Activated naive CD8-positive, alpha-beta T cell (primary cell): ENCODE results near the gene MKS1.

Source experiments
- H3K27ac Mint-ChIP-seq: one replicate; pipeline ENCODE4 v1.8.0; 2021; ENCODE audit warnings: mixed read lengths
- H3K27me3 Mint-ChIP-seq: one replicate; pipeline ENCODE4 v1.8.0; 2021; ENCODE audit warnings: mixed read lengths
- H3K36me3 Mint-ChIP-seq: one replicate; pipeline ENCODE4 v1.8.0; 2021; ENCODE audit warnings: mixed read lengths
- H3K4me1 Mint-ChIP-seq: one replicate; pipeline ENCODE4 v1.8.0; 2021; ENCODE audit warnings: low read depth, mixed read lengths
- H3K4me3 Mint-ChIP-seq: one replicate; pipeline ENCODE4 v1.8.0; 2021; ENCODE audit warnings: mild to moderate bottlenecking, mixed read lengths
- H3K9me3 Mint-ChIP-seq: one replicate; pipeline ENCODE4 v1.8.0; 2021; ENCODE audit warnings: low read depth, mixed read lengths

MKS1 gene

DNA sequence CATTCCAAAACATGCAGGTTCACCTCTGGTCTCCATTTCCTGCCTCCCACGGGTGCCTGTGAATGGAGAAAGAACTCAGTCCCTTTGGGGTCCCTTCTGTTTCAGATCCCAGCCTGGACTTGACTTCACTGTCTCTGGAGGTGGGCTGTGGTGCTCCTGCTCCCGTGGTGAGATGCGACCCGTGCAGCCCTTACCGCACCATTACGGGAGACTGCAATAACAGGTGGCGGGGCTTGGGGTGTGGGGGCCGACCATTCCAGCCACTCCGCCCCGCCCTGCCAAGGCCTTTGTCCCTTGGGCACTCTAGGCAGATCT, 29.9 kb upstream of the MKS1 start:
- no peaks in the 10 kb centered on the region for H3K9me3 Mint-ChIP-seq
- H3K27me3 Mint-ChIP-seq = peaks cover 6% of the 10 kb centered on the region
- peaks cover 10% of the 10 kb centered on the region for H3K4me1 Mint-ChIP-seq
- H3K27ac Mint-ChIP-seq = no peak overlapping the region
- peak overlapping the region; percentile 58 for H3K4me3 Mint-ChIP-seq
- no peaks in the 10 kb centered on the region for H3K36me3 Mint-ChIP-seq

- Mint-ChIP-seq H3K9me3 (no peaks in the 10 kb centered on the region), H3K4me3 (no peak overlapping the region), H3K27ac (no peak overlapping the region), H3K36me3 (no peaks in the 10 kb centered on the region), H3K4me1 (peaks cover 10% of the 10 kb centered on the region), H3K27me3 (peaks cover 3% of the 10 kb centered on the region)
Measured at GRCh38 chr17:58247511-58248363, 28.7 kb upstream of the MKS1 start.

- no peak overlapping the region for H3K27ac Mint-ChIP-seq
- no peaks in the 10 kb centered on the region for H3K9me3 Mint-ChIP-seq
- H3K36me3 Mint-ChIP-seq = no peaks in the 10 kb centered on the region
- no peak overlapping the region for H3K4me3 Mint-ChIP-seq
- H3K4me1 Mint-ChIP-seq = peaks cover 10% of the 10 kb centered on the region
- H3K27me3 Mint-ChIP-seq = peaks cover 3% of the 10 kb centered on the region
Measured at GRCh38 chr17:58246781-58247180, 27.7 kb upstream of the MKS1 start.

DNA sequence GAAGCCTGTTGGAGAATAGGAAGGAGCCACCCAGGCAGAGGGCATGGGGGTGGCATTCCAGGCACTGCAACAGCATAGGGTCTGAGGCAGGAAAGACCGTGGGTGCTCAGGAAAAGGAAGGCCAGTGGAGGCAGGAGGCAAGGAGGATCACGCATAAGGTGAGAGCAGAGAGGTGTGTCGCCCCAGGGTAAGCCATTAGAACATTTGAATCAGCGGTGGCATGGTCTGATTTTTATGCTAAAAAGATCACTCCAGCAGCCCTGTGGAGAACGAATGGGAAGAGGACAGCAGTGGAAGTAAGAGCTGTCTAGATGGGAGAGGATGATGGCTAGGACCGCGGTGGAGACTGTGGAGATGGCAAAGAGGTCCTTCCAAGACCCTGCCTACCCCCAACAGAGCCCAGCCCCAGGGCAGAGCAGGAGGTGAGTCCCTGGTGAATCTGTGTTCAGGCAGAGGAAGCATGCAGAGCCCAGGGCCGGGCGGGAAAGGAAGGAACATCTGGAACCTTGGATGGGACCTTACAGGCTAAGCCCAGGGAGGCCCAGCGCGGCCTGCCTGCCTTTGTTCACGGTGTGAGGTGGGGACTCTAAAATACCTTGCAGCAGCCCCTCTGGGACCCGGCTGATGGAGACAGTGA, 27.2 kb upstream of the MKS1 start:
- Mint-ChIP-seq H3K36me3 (no peaks in the 10 kb centered on the region), H3K4me1 (peaks cover 10% of the 10 kb centered on the region), H3K27ac (no peak overlapping the region), H3K4me3 (no peak overlapping the region), H3K27me3 (peaks cover 5% of the 10 kb centered on the region), H3K9me3 (no peaks in the 10 kb centered on the region)

GRCh38 chr17:58245428-58246103, 26.5 kb upstream of the MKS1 start:
- Mint-ChIP-seq H3K9me3 (no peaks in the 10 kb centered on the region), H3K36me3 (no peaks in the 10 kb centered on the region), H3K4me1 (peaks cover 10% of the 10 kb centered on the region), H3K27ac (no peak overlapping the region), H3K4me3 (no peak overlapping the region), H3K27me3 (peaks cover 7% of the 10 kb centered on the region)

GRCh38 chr17:58244963-58245362, 25.9 kb upstream of the MKS1 start:
- no peak overlapping the region for H3K27ac Mint-ChIP-seq
- H3K4me1 Mint-ChIP-seq = peaks cover 10% of the 10 kb centered on the region
- no peaks in the 10 kb centered on the region for H3K36me3 Mint-ChIP-seq
- no peak overlapping the region for H3K4me3 Mint-ChIP-seq
- peaks cover 8% of the 10 kb centered on the region for H3K27me3 Mint-ChIP-seq
- H3K9me3 Mint-ChIP-seq = no peaks in the 10 kb centered on the region

GRCh38 chr17:58242171-58242784, 23.2 kb upstream of the MKS1 start:
- H3K27ac Mint-ChIP-seq = no peak overlapping the region
- H3K36me3 Mint-ChIP-seq = no peaks in the 10 kb centered on the region
- H3K4me3 Mint-ChIP-seq = no peak overlapping the region
- peaks cover 13% of the 10 kb centered on the region for H3K27me3 Mint-ChIP-seq
- H3K9me3 Mint-ChIP-seq = no peaks in the 10 kb centered on the region
- no peaks in the 10 kb centered on the region for H3K4me1 Mint-ChIP-seq

DNA sequence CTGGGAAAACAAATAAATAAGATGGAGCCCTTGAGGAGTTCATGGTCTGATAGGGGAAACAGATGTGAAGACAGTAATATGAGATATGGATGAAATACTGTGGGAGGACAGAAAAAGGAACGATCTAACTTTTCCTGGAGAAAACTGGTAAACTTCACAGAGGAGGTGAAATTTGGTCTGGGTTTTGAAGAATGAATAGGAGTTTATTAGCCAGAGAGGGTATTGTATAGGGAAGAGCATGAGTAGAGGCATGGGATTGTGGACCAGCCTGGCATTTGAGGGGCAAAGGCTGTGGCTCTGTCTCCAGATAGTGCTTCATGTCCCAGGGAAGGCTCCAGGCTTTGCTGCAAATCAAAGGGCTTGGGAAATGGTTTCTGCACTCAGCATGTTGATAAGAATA, 20.9 kb upstream of the MKS1 start:
- H3K27ac Mint-ChIP-seq = no peak overlapping the region
- H3K27me3 Mint-ChIP-seq = peaks cover 14% of the 10 kb centered on the region
- no peaks in the 10 kb centered on the region for H3K4me1 Mint-ChIP-seq
- H3K9me3 Mint-ChIP-seq = no peaks in the 10 kb centered on the region
- no peaks in the 10 kb centered on the region for H3K36me3 Mint-ChIP-seq
- no peak overlapping the region for H3K4me3 Mint-ChIP-seq

DNA sequence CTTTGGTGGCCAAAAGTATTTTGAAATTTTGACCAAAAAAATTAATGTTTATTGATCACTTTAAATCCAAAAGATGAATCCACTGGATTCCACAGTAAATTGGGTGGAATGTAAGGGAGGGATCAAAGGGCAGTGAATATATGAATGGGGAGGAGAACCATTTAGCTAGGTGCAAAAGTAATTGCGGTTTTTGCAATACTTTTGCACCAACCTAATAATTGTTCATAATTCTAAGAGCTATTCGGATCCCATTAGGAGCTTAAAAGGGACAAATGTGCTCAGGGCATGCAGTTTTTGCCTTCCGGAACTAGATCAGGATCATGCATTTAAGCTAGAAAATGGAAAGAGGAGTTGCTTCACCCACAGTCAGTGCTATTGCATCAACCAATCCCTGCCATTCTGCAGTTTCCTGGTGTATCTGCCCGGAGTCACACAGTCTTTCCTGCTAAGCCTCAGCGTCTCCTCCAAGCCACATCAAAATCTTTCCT, 19.1 kb upstream of the MKS1 start, which contains the start of gene LPO:
TSS of gene LPO (plus strand) at position 438 of the 488 bp plus-strand sequence. CDS start 4,396 bp downstream, outside the sequence.
- no peaks in the 10 kb centered on the region for H3K36me3 Mint-ChIP-seq
- H3K9me3 Mint-ChIP-seq = no peaks in the 10 kb centered on the region
- no peaks in the 10 kb centered on the region for H3K4me1 Mint-ChIP-seq
- H3K4me3 Mint-ChIP-seq = no peak within 1 kb of the TSS
- H3K27ac Mint-ChIP-seq = no peak within 1 kb of the TSS
- H3K27me3 Mint-ChIP-seq = peaks cover 14% of the 10 kb centered on the region

- Mint-ChIP-seq H3K27me3 (peaks cover 11% of the 10 kb centered on the region), H3K27ac (no peak overlapping the region), H3K9me3 (no peaks in the 10 kb centered on the region), H3K4me1 (no peaks in the 10 kb centered on the region), H3K4me3 (no peak overlapping the region), H3K36me3 (no peaks in the 10 kb centered on the region)
Measured at GRCh38 chr17:58236394-58236793, 17.3 kb upstream of the MKS1 start.

DNA sequence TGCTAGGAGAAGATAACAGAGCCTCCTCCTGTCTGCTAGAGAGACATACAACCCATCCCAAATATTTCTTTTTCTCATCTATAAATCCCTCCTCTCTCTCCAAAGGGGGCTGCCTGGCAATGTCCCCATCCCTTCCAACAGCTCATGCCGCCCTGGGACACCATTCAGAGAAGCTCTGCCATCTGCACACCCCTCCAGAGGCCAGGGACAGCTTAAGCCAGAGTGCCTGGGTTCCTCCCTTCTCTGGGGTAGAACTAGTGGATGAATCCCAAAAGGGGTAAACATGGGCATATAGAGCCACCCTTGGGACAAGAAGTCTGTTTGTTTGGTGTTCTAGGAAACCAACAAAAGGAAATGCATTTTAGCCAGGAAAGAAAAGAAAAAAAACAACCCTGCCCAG, 16.8 kb upstream of the MKS1 start:
- Mint-ChIP-seq H3K4me1 (no peaks in the 10 kb centered on the region), H3K9me3 (no peaks in the 10 kb centered on the region), H3K27ac (no peak overlapping the region), H3K36me3 (no peaks in the 10 kb centered on the region), H3K27me3 (peaks cover 11% of the 10 kb centered on the region), H3K4me3 (no peak overlapping the region)

DNA sequence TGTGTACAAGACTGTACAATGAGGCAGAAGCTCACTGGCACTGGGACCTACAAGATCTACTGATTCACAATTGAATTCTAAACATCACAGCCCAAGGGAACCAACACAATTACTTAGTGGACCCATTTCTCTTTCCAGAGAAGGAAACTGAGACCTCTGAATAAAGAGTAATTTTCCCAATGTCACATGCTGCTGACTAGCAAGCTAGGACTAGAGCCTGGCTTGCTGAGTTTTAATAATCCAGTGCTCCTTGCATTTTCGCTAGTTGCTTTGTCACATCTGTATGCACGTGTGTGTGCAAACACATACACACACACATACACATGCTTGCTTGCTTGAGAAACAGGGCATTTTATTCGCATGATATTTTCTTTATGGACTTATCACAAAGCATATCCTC, 15.5 kb upstream of the MKS1 start:
- Mint-ChIP-seq H3K4me3 (no peak overlapping the region), H3K36me3 (no peaks in the 10 kb centered on the region), H3K9me3 (no peaks in the 10 kb centered on the region), H3K27me3 (peaks cover 8% of the 10 kb centered on the region), H3K4me1 (no peaks in the 10 kb centered on the region), H3K27ac (no peak overlapping the region)

- no peak overlapping the region for H3K4me3 Mint-ChIP-seq
- no peaks in the 10 kb centered on the region for H3K9me3 Mint-ChIP-seq
- H3K27me3 Mint-ChIP-seq = peaks cover 8% of the 10 kb centered on the region
- H3K27ac Mint-ChIP-seq = no peak overlapping the region
- no peaks in the 10 kb centered on the region for H3K36me3 Mint-ChIP-seq
- no peaks in the 10 kb centered on the region for H3K4me1 Mint-ChIP-seq
Measured at GRCh38 chr17:58233543-58233942, 14.5 kb upstream of the MKS1 start.

GRCh38 chr17:58232707-58233156, 13.7 kb upstream of the MKS1 start:
- no peak overlapping the region for H3K4me3 Mint-ChIP-seq

GRCh38 chr17:58231641-58232040, 12.6 kb upstream of the MKS1 start:
- Mint-ChIP-seq H3K4me1 (no peaks in the 10 kb centered on the region), H3K27me3 (peaks cover 13% of the 10 kb centered on the region), H3K27ac (no peak overlapping the region), H3K4me3 (no peak overlapping the region), H3K9me3 (no peaks in the 10 kb centered on the region), H3K36me3 (no peaks in the 10 kb centered on the region)

More at GRCh38 chr17:58232707-58233156, 13.7 kb upstream of the MKS1 start:
- Mint-ChIP-seq H3K9me3 (no peaks in the 10 kb centered on the region), H3K27me3 (peaks cover 12% of the 10 kb centered on the region), H3K36me3 (no peaks in the 10 kb centered on the region), H3K27ac (no peak overlapping the region), H3K4me1 (no peaks in the 10 kb centered on the region)
